22Rv1 (cell line): ENCODE results near the gene PLEKHN1.

Experiments
- ZFX ChIP-seq: fragments of 450-650 bp; IDR thresholded peaks from 2 replicates; pipeline ENCODE4 v1.6.1; 2017; ENCODE audit warnings: antibody characterized with exemption, borderline replicate concordance
- TF ChIP-seq, protein P1 (sequence below): fragments of 450-650 bp; IDR thresholded peaks from 2 replicates; pipeline ENCODE4 v1.5.1; 2017; ENCODE audit warnings: mild to moderate bottlenecking

DNA sequence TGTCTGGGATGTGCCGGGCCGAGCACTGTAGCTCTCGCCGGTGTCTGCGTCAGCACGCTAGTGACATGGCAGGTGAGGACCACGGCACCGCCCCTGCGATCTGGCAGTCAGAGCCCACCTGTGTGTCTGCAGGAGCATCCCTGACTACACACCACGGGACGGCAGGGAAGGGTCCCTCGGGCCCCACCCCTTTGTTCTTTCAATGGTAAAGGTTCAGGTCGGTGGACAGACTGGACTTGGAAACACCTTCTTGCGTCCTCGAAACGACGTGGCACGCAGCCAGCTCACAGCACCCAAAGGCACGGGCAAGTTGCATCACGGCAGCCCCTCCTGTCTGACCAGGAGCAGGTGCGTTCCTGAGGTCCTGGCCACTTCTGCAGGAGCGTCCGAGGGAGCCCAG, 46.3 kb upstream of the PLEKHN1 start:
- TF ChIP-seq, protein P1, sequence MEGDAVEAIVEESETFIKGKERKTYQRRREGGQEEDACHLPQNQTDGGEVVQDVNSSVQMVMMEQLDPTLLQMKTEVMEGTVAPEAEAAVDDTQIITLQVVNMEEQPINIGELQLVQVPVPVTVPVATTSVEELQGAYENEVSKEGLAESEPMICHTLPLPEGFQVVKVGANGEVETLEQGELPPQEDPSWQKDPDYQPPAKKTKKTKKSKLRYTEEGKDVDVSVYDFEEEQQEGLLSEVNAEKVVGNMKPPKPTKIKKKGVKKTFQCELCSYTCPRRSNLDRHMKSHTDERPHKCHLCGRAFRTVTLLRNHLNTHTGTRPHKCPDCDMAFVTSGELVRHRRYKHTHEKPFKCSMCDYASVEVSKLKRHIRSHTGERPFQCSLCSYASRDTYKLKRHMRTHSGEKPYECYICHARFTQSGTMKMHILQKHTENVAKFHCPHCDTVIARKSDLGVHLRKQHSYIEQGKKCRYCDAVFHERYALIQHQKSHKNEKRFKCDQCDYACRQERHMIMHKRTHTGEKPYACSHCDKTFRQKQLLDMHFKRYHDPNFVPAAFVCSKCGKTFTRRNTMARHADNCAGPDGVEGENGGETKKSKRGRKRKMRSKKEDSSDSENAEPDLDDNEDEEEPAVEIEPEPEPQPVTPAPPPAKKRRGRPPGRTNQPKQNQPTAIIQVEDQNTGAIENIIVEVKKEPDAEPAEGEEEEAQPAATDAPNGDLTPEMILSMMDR: no peak
- TF ChIP-seq ZFX: no peak
